BE2C (cell line): Measurements from ENCODE around the gene NCKAP5L.
A peak's percentile ranks its signal among the peaks of the same experiment; 100 is the strongest.
"Not testable (repeated sequence)": the region's sequence is repeated elsewhere in the genome, so short reads cannot be mapped to it uniquely, and the experiment has no call there.

Experiments
- DNase-seq: peaks from one replicate; pipeline ENCODE4 v3.0.0-alpha.2; 2020
- H3K27me3 ChIP-seq: fragments of 250-450 bp; sonication (Bioruptor Pico); 2 replicates; pipeline ENCODE4 v1.5.1; 2020; ENCODE audit warnings: mild to moderate bottlenecking
- H3K36me3 ChIP-seq: fragments of 250-450 bp; sonication (Bioruptor Pico); 2 replicates; pipeline ENCODE4 v1.5.1; 2020; ENCODE audit warnings: mild to moderate bottlenecking
- H3K4me1 ChIP-seq: fragments of 250-450 bp; sonication (Bioruptor Pico); 2 replicates; pipeline ENCODE4 v1.5.1; 2020
- H3K4me3 ChIP-seq: 2 replicates; pipeline ENCODE4 v1.5.1; 2011; ENCODE audit warnings: low read depth, low read length
- H3K9me3 ChIP-seq: fragments of 250-450 bp; sonication (Bioruptor Pico); 2 replicates; pipeline ENCODE4 v1.5.1; 2020
- TF ChIP-seq, protein P1 (sequence below): IDR thresholded peaks from 2 replicates; pipeline ENCODE4 v1.5.1; 2012; ENCODE audit warnings: mild to moderate bottlenecking, low read depth, low read length

Gene NCKAP5L

GRCh38 chr12:49776413-49776812, 51.8 kb downstream of the NCKAP5L start:
- H3K27me3 ChIP-seq, result no peaks in the 10 kb centered on the region
- H3K9me3 ChIP-seq, result no peaks in the 10 kb centered on the region
- DNase-seq, result peak; percentile 79
- H3K4me1 ChIP-seq, result no peaks in the 10 kb centered on the region
- no peak overlapping the region for H3K4me3 ChIP-seq
- TF ChIP-seq, protein P1, sequence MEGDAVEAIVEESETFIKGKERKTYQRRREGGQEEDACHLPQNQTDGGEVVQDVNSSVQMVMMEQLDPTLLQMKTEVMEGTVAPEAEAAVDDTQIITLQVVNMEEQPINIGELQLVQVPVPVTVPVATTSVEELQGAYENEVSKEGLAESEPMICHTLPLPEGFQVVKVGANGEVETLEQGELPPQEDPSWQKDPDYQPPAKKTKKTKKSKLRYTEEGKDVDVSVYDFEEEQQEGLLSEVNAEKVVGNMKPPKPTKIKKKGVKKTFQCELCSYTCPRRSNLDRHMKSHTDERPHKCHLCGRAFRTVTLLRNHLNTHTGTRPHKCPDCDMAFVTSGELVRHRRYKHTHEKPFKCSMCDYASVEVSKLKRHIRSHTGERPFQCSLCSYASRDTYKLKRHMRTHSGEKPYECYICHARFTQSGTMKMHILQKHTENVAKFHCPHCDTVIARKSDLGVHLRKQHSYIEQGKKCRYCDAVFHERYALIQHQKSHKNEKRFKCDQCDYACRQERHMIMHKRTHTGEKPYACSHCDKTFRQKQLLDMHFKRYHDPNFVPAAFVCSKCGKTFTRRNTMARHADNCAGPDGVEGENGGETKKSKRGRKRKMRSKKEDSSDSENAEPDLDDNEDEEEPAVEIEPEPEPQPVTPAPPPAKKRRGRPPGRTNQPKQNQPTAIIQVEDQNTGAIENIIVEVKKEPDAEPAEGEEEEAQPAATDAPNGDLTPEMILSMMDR, result peak; percentile 89
- no peaks in the 10 kb centered on the region for H3K36me3 ChIP-seq

- not testable (repeated sequence) for H3K27me3 ChIP-seq, DNase-seq, H3K4me3 ChIP-seq, H3K36me3 ChIP-seq, H3K4me1 ChIP-seq, H3K9me3 ChIP-seq
Measured at GRCh38 chr12:49773102-49773501, 55.1 kb downstream of the NCKAP5L start.

GRCh38 chr12:49767333-49767732, 60.9 kb downstream of the NCKAP5L start:
- H3K9me3 ChIP-seq, result no peaks in the 10 kb centered on the region
- DNase-seq, result no peak

DNA sequence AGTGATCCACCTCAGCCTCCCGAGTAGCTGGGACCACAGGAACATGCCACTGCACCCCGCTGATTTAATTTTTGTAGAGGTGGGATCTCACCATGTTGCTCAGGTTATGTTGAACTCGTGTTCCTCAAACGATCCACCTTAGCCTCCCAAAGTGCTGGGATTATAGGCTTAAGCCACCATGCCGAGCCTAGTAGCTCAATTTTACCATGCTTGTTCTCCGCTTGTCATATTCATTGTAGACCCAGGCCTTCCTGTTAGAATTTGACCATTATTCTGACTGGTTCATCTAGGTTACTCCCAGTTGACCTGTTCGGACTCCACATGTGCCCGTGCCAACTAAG, 62.1 kb downstream of the NCKAP5L start:
- TF ChIP-seq, protein P1, result no peak

More at GRCh38 chr12:49767333-49767732, 60.9 kb downstream of the NCKAP5L start:
- TF ChIP-seq, protein P1, result no peak
- peaks cover 23% of the 10 kb centered on the region for H3K36me3 ChIP-seq
- H3K4me1 ChIP-seq, result no peaks in the 10 kb centered on the region
- no peaks in the 10 kb centered on the region for H3K27me3 ChIP-seq
- no peak overlapping the region for H3K4me3 ChIP-seq

DNA sequence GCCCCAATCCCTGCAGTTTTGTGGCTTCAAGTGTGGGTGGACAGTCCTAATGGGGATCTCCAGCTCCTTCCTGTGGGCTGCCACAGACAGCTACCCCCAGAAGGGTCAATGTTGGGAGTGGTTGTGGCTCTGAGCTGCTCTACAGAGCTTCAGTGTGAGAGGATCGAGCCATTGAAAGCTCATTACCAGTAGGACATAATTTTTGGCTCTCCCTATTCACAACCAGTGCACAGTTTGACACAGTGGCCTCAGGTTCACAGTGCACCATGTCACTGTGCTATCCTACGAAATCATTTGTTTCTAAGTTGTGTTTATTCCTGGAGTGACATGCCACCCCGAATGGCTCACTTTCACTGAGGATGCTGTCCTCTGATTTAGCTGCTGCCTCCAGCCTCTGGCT, 64.1 kb downstream of the NCKAP5L start:
- TF ChIP-seq, protein P1, result no peak
- Histone ChIP-seq H3K4me1 (no peaks in the 10 kb centered on the region), H3K36me3 (peaks cover 55% of the 10 kb centered on the region), H3K27me3 (no peaks in the 10 kb centered on the region), H3K9me3 (no peaks in the 10 kb centered on the region), H3K4me3 (no peak overlapping the region)
- DNase-seq, result no peak

More for the DNA sequence above, 62.1 kb downstream of the NCKAP5L start:
- Histone ChIP-seq H3K4me1 (no peaks in the 10 kb centered on the region), H3K9me3 (no peaks in the 10 kb centered on the region), H3K36me3 (peaks cover 35% of the 10 kb centered on the region), H3K4me3 (no peak overlapping the region), H3K27me3 (no peaks in the 10 kb centered on the region)
- no peak for DNase-seq

- H3K4me3 ChIP-seq, result no peak overlapping the region
- TF ChIP-seq, protein P1, result peak; percentile 92
- DNase-seq, result peak; percentile 84
- H3K27me3 ChIP-seq, result no peaks in the 10 kb centered on the region
- no peaks in the 10 kb centered on the region for H3K4me1 ChIP-seq
- no peaks in the 10 kb centered on the region for H3K9me3 ChIP-seq
- H3K36me3 ChIP-seq, result peaks cover 65% of the 10 kb centered on the region
Measured at GRCh38 chr12:49763006-49763591, 65.1 kb downstream of the NCKAP5L start.

- H3K4me3 ChIP-seq, result no peak overlapping the region
- peaks cover 71% of the 10 kb centered on the region for H3K36me3 ChIP-seq
- H3K9me3 ChIP-seq, result no peaks in the 10 kb centered on the region
- TF ChIP-seq, protein P1, result no peak
- DNase-seq, result no peak
- H3K27me3 ChIP-seq, result no peaks in the 10 kb centered on the region
- no peaks in the 10 kb centered on the region for H3K4me1 ChIP-seq
Measured at GRCh38 chr12:49762468-49762847, 65.8 kb downstream of the NCKAP5L start.
